NB4 (cell line): ENCODE results near the gene AP2B1.

Experiments
- CTCF ChIP-seq: IDR thresholded peaks from one replicate; pipeline ENCODE4 v1.5.1; 2012; ENCODE audit warnings: low read depth, low read length
- MAX ChIP-seq: IDR thresholded peaks from 2 replicates; pipeline ENCODE4 v1.6.1; 2011; ENCODE audit warnings: low read depth, low read length
- MYC ChIP-seq: IDR thresholded peaks from 2 replicates; pipeline ENCODE4 v1.6.1; 2011; ENCODE audit warnings: low read depth, low read length
- POLR2A ChIP-seq: IDR thresholded peaks from 2 replicates; pipeline ENCODE4 v1.6.1; 2011; ENCODE audit warnings: mild to moderate bottlenecking; ENCODE audit not compliant: insufficient read length; ENCODE audit errors: extremely low read depth

GRCh38 chr17:35736236-35736635 lies 149.1 kb downstream of the AP2B1 start:
- no peak for TF ChIP-seq CTCF
- TF ChIP-seq MYC, result no peak
- TF ChIP-seq MAX, result no peak
- TF ChIP-seq POLR2A, result no peak
